SKM-1 treated with dmso at 0.1 percent for 144 hours (cell line): Measurements from ENCODE around the gene FHOD3.
"Not testable (repeated sequence)": the region's sequence is repeated elsewhere in the genome, so short reads cannot be mapped to it uniquely, and the experiment has no call there.

ENCODE experiments used
- DNase-seq: peaks from one replicate; lab custom pipeline; 2025; ENCODE audit not compliant: unreplicated experiment; lab: John Stamatoyannopoulos, UW

FHOD3 gene

DNA sequence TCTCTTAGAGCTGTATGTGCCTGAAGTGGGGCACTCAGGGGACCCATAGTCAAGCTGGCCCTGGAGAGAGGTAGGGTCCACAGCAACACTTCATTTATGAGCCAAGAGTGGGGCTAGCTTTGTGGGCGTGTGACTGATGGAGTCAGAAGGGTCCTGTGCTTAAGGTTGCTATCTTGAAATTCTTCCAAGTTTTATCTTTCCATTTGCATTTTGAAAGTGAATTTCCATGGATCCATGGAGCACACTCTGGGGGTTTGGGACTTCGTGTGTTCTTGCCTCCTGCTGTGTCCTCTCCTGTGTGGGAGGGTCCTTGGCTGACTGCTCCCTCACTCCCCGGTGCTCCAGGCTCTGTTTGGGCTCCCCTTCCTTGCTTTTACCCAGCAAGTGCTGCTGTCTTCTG lies 50.8 kb downstream of the FHOD3 start:
- DNase-seq, result no peak

DNA sequence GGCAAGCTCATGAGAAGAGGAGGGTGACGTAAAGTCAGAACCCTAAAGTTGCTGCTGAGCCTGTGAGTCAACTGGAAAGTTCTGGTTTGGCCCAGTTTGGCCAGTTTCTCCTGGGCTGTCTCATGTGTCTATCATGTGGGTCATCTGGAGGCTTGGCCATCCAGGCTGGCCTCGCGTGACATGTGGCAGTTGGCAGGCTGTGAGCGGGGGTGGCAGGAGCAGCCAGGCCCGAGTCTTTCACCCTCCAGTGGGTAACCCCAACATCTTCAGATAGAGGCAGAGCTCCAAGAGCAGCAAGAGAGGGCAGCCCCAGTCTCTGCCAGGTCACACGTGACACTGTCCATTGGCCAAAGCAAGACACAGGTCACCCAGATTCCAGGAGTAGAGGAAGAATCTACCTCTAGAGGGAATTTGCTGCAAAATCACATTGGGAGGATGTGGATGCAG lies 51.5 kb downstream of the FHOD3 start:
- no peak for DNase-seq

DNA sequence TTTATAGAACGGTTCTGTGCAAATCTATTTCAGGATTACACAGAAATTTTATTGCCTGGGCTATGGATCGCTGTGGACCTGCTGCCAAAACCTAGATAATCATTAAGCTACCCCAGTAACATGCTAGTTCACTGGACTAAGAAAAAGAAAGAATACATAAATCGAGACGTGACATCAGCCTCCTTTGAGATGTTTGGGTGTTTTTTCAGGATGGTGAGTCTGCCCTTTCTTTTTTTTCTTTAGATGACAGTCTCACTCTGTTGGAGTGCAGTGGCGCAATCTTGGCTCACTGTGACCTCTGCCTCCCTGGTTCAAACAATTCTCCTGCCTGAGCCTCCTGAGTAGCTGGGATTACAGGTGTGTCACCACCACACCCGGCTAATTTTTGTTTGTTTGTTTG lies 52.0 kb downstream of the FHOD3 start:
- DNase-seq, result no peak

DNA sequence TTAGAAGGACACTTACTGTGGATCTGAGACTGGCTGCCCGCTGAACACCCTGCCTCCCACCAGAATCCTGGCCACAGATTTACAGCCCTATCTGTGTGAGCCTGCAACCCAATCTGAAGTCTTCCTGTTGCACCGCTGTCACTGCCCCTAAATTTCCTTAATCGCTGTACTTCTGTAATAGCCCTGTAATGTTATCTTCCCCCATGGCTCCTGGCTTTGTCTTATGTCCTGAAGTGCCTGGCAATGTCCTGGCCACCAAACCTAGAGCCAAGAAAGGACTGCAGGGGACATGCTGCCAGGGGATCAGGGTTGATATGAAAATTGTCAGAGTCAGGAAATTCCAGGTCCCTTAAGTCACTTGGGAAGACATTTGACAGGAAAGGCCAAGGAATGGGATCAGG lies 52.7 kb downstream of the FHOD3 start:
- DNase-seq, result no peak

DNA sequence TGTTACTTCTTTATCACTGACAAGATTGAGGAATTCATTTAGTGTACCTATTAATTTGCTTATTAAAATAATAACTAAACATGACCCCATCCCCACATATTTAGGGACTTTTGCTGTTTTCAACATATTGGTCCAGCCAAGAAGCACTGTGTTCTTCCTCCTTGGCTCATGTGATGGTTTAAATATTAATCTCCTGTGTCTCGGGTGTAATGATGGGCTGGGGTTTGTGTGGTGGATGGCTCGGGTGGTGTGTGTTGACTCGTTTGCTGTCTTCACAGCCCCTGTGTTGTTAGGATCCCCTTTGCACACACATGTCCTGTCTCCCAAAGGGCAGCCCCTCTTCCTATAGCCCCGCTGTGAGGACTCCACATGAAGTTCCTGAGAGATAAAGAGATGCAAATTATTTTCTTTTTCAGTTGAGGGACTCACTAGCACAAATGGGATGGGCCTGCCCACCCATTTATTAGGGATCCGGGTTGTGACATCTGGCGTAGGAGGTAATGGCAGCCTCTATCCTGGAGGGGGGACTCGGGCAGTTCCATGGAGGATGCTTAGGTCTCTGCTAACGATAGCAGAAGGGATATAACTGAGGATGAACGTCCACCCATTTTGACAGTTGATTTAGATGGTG lies 53.4 kb downstream of the FHOD3 start:
- DNase-seq, result no peak

DNA sequence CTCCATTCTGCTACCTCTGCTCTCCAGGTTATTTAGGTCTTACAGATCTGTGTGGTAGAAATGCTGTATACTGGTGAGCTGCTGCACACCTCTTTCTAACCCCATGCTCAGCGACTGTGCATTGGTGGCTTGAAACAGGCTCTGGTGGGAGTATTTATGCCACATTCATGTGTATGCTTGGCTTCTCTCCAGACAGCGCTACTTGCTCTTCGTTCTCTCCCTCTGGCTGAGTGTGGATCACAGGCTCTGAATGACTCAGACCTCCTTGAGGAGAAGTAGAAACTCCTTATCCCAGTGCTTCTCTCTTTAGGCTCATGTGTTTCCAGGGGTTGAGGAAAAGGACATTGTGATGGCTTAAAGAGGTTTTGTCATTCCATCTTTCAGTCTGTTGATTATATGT lies 54.9 kb downstream of the FHOD3 start:
- no peak for DNase-seq

DNA sequence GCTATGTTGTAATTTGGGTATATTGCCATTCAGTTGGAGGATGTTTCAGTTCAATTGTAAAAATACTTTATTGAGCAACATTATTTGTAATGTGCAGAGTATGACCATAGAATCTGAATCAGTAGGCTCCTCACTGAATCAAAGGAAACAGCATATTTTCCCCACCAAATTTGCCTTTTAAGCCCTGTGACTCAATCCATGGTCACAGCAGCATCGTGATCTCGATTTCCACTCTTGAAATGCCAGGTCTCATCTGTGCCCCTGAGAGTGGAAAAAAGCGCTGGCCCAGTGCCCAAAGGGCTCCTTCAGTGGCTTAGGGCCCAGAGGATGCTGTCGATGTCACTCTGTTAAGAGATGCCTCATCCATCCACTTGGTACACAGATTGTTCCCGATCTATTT lies 57.5 kb downstream of the FHOD3 start:
- no peak for DNase-seq

DNA sequence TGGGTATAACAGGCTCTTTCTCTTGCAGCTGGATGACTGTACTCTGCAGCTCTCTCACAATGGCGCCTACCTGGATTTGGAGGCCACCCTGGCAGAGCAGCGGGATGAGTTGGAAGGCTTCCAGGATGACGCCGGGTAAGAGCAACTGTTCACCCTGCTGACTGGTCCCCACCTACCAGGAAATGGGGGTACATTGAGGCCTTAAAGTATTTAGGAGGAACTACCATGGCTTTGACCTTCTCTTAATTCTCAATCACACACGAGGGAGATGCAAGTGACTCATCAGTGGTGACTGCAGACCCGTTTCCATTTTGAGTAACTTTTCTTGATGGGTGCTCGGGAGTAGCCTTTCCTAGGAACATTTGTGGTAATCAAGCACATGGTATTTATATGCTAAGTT lies 58.0 kb downstream of the FHOD3 start:
- DNase-seq, result no peak

DNA sequence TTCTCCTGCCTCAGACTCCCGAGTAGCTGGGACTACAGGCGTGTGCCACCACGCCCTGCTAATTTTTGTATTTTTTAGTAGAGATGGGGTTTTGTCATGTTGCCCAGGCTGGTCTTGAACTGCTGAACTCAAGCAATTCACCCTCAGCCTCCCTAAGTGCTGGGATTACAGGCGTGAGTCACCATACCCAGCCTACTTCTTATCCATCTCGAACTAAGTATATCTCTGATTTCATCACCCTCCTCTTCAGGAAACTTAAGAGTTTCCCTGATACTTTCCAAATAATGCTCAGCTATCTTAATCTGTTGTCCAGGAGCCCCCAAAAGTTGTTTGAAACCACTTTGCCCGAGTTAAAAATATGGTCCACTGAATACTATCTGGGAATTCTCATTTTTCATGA lies 59.2 kb downstream of the FHOD3 start:
- not testable (repeated sequence) for DNase-seq

DNA sequence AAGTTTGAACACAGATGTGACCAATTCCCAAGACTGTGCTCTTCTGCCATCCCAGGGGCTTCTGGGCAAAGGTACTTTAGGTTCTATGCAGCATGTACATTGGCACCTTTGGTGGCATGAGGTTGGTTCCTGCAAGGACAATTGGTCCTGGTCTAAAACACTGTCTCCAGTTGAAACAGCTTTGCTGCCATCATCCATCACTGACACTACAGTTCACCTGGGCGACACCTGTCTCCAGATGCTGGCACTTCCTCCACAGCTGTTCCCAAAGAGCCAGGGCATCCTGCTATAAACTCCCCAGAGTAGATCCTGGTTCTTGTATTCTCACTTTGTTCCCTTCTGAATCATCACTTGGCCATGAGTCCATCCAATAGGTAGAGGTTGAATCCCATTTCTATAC lies 60.6 kb downstream of the FHOD3 start:
- DNase-seq, result no peak

DNA sequence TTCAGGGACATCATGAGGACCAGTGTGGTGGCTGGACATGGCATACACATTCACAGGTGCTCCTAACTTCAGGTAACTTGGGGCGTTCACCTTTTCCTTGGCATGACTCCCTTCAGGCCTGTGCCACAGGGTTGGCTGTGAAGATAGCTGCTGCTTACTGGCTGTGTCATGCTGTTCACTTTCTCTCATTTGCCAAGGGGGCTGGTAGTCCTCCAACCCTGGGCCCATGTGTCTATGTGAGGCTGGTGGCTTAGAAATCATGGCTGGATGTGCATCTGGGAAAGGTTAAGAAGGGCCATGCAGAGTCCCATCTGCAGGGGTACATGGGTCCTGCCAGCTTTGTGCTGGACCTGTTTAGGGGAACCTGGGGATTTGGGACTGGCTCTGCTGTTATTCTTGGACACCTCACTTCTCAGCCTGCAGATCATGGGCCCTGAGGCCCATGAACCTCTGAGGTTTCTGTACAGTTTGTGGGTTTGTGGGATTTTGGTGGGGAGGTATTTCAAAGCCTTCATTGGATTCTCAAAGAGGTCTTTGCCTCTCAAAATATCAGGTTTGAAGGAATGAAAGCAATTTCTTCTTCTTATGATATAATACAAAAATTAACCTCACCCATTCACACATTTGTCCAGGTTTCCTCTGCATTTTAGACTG lies 62.9 kb downstream of the FHOD3 start:
- no peak for DNase-seq

DNA sequence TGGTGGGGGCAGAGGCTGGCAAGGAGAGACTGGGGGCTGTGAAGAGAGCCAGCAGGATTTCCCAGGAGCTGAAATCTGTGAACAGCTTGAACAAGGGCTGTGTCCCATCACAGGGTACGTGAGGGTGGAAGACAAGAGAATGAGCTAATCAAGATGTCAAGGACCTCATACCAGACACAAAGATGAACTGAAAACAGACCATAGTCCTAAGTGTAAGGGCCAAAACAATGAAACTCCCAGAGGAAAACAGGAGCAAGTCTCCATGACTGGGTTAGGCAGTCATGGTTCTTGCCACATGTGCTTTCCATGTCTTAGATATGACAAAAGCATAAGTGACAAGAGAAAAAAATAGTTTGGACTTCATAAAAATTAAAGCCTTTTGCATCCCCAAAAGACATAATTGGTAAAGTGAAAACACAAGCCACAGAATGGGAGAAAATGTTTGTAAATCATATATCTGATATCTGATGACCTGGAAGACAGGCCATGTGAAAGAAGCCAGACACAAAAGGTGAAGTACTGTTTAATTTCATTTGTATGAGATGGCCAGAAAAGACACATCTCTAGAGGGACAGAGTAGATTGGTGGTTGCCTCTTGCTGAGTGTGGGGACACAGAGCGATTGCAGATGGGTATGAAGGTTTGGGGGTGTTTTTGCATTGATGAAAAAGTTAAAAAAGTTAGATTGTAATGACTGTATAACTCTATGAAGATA lies 67.6 kb downstream of the FHOD3 start:
- DNase-seq, result no peak

DNA sequence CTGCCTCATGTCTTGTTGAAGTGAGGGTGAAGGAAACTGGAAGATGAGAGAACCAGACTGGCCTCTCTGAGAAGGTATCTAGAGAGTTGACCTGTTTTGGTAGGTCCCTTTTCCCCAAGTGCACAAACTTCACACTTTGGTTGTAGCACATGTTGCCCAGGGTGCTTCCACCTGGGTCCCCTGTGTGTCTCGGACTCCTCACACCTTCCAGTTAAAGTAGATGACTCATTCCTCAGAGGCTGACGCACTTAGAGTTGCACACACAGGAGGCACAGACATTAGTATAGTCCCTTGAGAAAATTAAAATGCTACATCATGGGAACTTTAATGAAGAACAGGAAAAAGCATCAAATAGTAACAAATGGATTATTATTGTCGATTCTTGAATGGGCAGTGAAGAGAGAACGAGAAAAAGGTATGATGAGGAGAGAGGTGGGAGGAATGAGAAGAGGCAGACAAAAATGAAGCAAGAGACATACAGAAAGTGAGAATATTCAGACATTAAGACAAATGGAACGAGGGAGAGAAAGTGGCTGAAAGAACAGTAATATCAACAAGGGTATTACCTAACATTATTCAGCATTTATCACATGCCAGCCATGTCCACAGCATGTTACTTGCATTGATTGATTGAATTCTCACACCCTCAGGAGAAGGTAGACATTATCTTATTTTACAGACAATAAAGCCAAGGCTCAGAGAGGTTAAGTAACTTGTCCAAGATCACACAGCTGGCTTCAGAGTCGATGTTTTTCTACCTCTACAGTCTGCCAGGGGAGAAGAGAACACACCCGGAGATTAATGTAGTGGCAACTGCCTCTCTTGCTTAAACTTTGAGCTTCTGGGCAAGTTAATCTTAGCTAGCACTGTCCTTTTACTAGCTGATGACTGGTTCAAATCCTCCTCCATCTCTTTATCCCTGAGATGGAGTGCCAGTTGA lies 68.6 kb downstream of the FHOD3 start:
- no peak for DNase-seq

DNA sequence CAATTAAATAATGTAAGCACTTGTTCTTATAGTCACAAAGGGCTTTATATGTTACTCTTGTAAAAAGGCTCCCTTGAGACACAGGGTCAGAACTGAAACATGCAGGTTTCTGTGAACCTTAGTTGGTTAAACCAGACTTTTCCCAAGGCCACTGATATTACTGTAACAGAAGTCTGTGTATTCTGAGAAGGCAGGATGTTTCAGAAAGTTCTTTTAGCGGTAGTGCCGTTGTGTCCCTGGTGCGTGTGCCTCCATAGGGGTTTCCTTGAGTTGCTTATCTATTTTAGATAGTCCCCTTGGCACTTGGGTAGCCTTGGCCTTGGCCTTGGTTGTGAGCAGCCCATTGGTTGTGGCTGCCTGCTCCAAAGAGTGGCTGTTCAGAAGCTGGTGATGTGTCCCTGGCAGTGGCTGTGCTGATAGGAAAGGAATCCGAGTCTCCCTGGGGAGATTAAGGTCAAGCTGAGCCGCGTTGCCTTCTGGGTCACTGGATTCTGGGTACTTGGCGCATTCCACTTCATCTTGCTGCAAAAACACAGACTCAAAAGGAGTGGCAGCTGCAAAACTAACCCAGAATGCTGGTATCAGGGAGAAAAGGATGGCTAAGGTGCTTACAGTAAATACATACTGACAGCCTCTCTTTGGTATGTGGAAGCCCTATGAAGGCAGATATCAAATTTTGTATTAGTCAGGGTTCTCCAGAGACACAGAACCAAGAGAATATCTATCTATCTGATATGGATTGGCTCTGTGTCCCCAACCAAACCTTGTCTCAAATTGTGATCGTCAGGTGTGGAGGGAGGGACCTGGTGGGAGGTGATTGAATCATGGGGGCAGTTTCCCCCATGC lies 69.7 kb downstream of the FHOD3 start:
- no peak for DNase-seq

DNA sequence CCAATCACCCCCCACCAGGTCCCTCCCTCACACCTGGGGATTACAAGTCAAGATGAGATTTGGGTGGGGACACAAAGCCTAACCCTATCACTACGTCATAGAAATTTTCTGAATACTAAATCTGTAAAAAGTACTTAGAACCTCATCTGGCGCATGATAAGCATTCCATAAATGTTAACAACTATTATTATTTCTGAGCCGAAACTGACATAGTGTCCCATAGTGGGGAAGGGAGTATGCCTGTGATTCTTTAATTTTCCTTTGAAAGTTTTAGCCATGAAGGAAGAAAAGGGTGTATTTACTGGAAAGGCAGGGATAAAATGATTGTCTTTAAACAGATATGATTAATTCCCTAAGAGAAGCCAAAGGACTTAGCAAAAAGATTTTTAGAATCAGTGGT lies 71.4 kb downstream of the FHOD3 start:
- no peak for DNase-seq

DNA sequence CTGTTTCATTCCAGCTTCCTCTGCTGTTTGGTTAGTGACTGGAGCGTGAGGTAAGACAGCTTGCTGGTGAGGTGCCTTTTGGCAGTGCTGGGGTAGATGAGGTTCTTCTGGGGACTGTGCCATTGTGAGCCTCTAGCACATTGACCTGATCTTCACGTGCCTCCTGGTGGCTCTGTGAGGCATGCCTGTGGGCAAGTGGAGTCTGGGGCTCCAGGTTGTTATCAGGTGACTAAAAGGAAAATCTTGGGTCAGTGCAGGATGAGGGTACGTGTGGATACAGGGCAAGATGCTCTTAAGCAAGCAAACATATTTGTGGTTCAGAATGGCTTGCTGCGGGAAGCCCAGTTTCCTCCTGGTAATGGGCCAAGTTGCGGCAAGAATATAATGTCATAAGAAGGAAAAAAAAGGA lies 75.4 kb downstream of the FHOD3 start:
- DNase-seq, result peak; percentile 32

DNA sequence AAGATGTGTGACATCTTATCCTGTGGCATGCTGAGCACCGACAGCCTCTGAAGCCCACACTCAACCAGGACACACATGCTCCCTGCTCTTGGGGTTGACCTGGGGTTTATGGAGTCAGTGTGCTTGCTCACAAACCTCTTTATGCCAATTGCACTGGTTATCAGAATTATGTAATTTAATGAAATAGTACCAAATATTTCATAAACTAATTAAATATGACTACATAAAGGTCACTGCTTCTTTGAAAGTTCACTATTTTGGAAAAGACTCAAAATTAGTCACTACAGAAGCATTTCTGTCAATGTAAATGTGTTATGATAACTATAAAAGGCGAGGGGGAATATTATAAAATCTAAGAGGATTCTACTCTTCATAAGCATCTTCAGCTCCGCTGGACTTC lies 76.7 kb downstream of the FHOD3 start:
- DNase-seq, result no peak

DNA sequence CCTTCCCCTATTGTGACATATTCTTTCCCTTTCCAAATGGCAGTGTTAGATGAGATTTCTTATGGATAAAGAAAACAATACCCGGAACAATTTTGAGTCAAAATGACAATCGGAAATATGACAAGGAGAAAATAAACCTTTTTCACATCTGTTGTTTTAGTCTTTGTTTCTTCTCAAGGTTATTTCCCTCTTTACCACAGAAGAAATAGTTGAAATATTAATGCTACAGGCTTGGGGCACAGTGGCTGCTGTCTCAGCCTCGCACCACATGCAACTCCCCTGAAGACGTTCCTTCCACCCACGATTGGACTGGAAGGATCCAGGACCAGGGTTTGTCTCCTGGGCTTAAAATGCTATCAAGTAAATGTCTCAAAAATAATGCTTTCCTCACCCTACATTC lies 77.6 kb downstream of the FHOD3 start:
- DNase-seq, result no peak

DNA sequence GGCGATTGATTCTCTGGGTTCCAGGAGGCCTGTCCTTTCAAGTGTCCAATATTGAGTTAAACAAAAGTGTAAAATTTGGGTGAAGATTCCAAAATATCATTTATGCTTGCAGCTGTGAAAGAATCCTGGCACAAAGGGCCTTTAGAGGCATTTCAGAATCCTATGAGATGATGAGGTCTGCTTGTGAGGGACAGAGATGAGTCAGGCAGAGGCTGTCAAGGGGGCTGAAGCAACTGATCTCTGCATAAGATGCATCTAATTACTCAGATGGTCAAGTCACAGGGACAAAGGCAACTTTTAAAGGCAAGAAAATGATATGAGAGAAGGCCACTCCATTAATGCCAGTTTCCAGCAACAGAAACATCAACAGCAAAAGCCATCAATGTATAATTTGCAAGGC lies 78.8 kb downstream of the FHOD3 start:
- DNase-seq, result no peak

DNA sequence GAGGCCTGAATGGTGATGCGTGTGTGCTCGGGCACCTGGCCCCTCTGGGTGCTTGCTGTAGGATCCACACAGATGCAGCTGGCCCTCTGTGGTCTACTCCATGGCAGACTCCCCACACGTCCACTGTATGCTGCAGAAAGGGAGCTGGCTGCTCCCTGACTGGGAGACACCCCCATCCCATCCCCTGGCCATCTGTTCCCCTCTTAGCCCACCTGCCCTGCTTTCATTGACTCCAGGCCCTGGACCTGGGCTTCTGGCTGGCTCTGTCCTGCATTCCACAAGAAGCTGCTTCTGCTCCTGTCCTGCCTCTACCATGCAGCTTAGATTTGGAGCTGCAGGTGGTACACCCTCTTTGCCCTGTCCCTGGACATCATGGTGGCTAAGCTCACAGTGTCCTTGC lies 80.1 kb downstream of the FHOD3 start:
- no peak for DNase-seq
